ENCODE data around the gene ZNF491.
"Not testable (repeated sequence)": the region's sequence is repeated elsewhere in the genome, so short reads cannot be mapped to it uniquely, and the experiment has no call there.

The ZNF491 gene

GRCh38 chr19:11807099-11807380, 8.7 kb downstream of the ZNF491 start:
- no peak for DNase-seq

- DNase-seq = no peak
Observed at GRCh38 chr19:11813703-11814028, 15.3 kb downstream of the ZNF491 start.

GRCh38 chr19:11814029-11814699, 15.8 kb downstream of the ZNF491 start, which contains the start of gene ZNF440:
TSS of gene ZNF440 (plus strand) at chr19:11814273. CDS start at chr19:11814448, 175 bp downstream.
- peak; percentile 94 for DNase-seq

GRCh38 chr19:11814700-11815035, 16.3 kb downstream of the ZNF491 start:
- peak; percentile 23 for DNase-seq

GRCh38 chr19:11821474-11822109, 23.3 kb downstream of the ZNF491 start:
- peak; percentile 36 for DNase-seq

- DNase-seq = not testable (repeated sequence)
Observed at GRCh38 chr19:11828957-11829876, 30.9 kb downstream of the ZNF491 start.

GRCh38 chr19:11832253-11832912, 34.1 kb downstream of the ZNF491 start:
- DNase-seq = no peak

- DNase-seq = no peak
Observed at GRCh38 chr19:11833541-11833940, 35.2 kb downstream of the ZNF491 start.

GRCh38 chr19:11835626-11836066, 37.3 kb downstream of the ZNF491 start:
- not testable (repeated sequence) for DNase-seq

- no peak for DNase-seq
Observed at GRCh38 chr19:11843722-11844121, 45.4 kb downstream of the ZNF491 start.

GRCh38 chr19:11847615-11848014, 49.3 kb downstream of the ZNF491 start:
- not testable (repeated sequence) for DNase-seq

GRCh38 chr19:11848200-11848593, 49.9 kb downstream of the ZNF491 start:
- no peak for DNase-seq

- peak; percentile 87 for DNase-seq
Observed at GRCh38 chr19:11848594-11849469, 50.5 kb downstream of the ZNF491 start, which contains the start of gene ZNF439. TSS of gene ZNF439 (plus strand) at chr19:11848726. CDS start at chr19:11848868, 142 bp downstream.

- not testable (repeated sequence) for DNase-seq
Observed at GRCh38 chr19:11850289-11850688, 52.0 kb downstream of the ZNF491 start.

- DNase-seq = no peak
Observed at GRCh38 chr19:11853358-11853757, 55.0 kb downstream of the ZNF491 start.

- DNase-seq = no peak
Observed at GRCh38 chr19:11856596-11857250, 58.4 kb downstream of the ZNF491 start.
